ENCODE data around the gene CNOT11. TPM values are rescaled to one million over a fixed set of nuclear protein-coding genes. Genes with fewer than 3 reads are reported as not detected.
"Not testable (repeated sequence)": the region's sequence is repeated elsewhere in the genome, so short reads cannot be mapped to it uniquely, and the experiment has no call there.

CNOT11 gene
- total and polyA plus RNA-seq, 8 donors: 32.6 to 53.3 (median 47.4) TPM

GRCh38 chr2:101238930-101239759, 13.5 kb upstream of the CNOT11 start:
- Histone ChIP-seq H3K27me3 (no peaks in the 10 kb centered on the region), H3K36me3 (no peaks in the 10 kb centered on the region), H3K27ac (peak overlapping the region; percentile 68 to 74), H3K4me1 (no peaks in the 10 kb centered on the region), H3K4me3 (no peak overlapping the region), H3K9me3 (peaks cover 0 to 7% of the 10 kb centered on the region in 2 donors)
- DNase-seq (peak in 2 of 4 donors; percentile 52 to 80), ATAC-seq (peak; percentile 83)
- intact Hi-C loops (cut with DNase I): no loop called here
- no peak for TF ChIP-seq CTCF (IDR thresholded peaks at IDR 0.05)

- H3K27me3 ChIP-seq; DNase-seq; intact Hi-C loops (cut with DNase I); H3K4me3 ChIP-seq; ATAC-seq; H3K4me1 ChIP-seq; H3K36me3 ChIP-seq; H3K9me3 ChIP-seq: not testable (repeated sequence)
- H3K27ac ChIP-seq: peak overlapping the region; percentile 68 to 74
Measured at GRCh38 chr2:101239760-101240118, 12.9 kb upstream of the CNOT11 start.

GRCh38 chr2:101240694-101241093, 12.0 kb upstream of the CNOT11 start:
- H3K27me3 ChIP-seq; intact Hi-C loops (cut with DNase I); H3K4me3 ChIP-seq; DNase-seq; H3K36me3 ChIP-seq; H3K9me3 ChIP-seq; H3K4me1 ChIP-seq; ATAC-seq: not testable (repeated sequence)
- peak overlapping the region; percentile 68 to 74 for H3K27ac ChIP-seq
- TF ChIP-seq CTCF (IDR thresholded peaks at IDR 0.05): peak; percentile 19 to 37

- no peak for DNase-seq
- H3K9me3 ChIP-seq: peaks cover 0 to under 1% of the 10 kb centered on the region in 2 donors
- intact Hi-C loops (cut with DNase I): no loop called here
- no peaks in the 10 kb centered on the region for H3K36me3 ChIP-seq
- TF ChIP-seq CTCF (IDR thresholded peaks at IDR 0.05): no peak
- H3K27ac ChIP-seq: no peak overlapping the region
- H3K4me3 ChIP-seq: no peak overlapping the region
- no peaks in the 10 kb centered on the region for H3K27me3 ChIP-seq
- ATAC-seq: no peak
- no peaks in the 10 kb centered on the region for H3K4me1 ChIP-seq
Measured at GRCh38 chr2:101241158-101241557, 11.5 kb upstream of the CNOT11 start.

- H3K9me3 ChIP-seq; H3K4me1 ChIP-seq; ATAC-seq; H3K27ac ChIP-seq; intact Hi-C loops (cut with DNase I); H3K36me3 ChIP-seq; DNase-seq; H3K4me3 ChIP-seq; H3K27me3 ChIP-seq: not testable (repeated sequence)
Measured at GRCh38 chr2:101244373-101244772, 8.3 kb upstream of the CNOT11 start.

GRCh38 chr2:101244899-101245298, 7.8 kb upstream of the CNOT11 start:
- intact Hi-C loops (cut with DNase I); H3K4me1 ChIP-seq; H3K27ac ChIP-seq; H3K9me3 ChIP-seq; H3K27me3 ChIP-seq; H3K36me3 ChIP-seq; H3K4me3 ChIP-seq; ATAC-seq; DNase-seq: not testable (repeated sequence)

GRCh38 chr2:101245468-101245867, 7.2 kb upstream of the CNOT11 start:
- H3K9me3 ChIP-seq; intact Hi-C loops (cut with DNase I); DNase-seq; H3K27ac ChIP-seq; H3K36me3 ChIP-seq; H3K27me3 ChIP-seq; ATAC-seq; H3K4me3 ChIP-seq; H3K4me1 ChIP-seq: not testable (repeated sequence)

GRCh38 chr2:101248756-101249155, 3.9 kb upstream of the CNOT11 start:
- H3K4me3 ChIP-seq; ATAC-seq; DNase-seq; intact Hi-C loops (cut with DNase I); H3K27ac ChIP-seq; H3K27me3 ChIP-seq; H3K36me3 ChIP-seq; H3K9me3 ChIP-seq: not testable (repeated sequence)
- peaks cover 3 to 15% of the 10 kb centered on the region in 2 donors for H3K4me1 ChIP-seq

All from left lung (tissue), 10 donors.